Skeletal muscle satellite cell (primary cell): Measurements from ENCODE around the gene SERPINA6. TPM values are rescaled to one million over a fixed set of nuclear protein-coding genes. Genes with fewer than 3 reads are reported as not detected.
"Not testable (repeated sequence)": the region's sequence is repeated elsewhere in the genome, so short reads cannot be mapped to it uniquely, and the experiment has no call there.

Source experiments
- H3K27me3 ChIP-seq: 2 replicates; pipeline ENCODE4 v1.7.0; 2013; ENCODE audit warnings: low read length; ENCODE audit not compliant: control insufficient read depth, insufficient read depth
- H3K36me3 ChIP-seq: 2 replicates; pipeline ENCODE4 v1.7.0; 2013; ENCODE audit warnings: mild to moderate bottlenecking, control low read depth, low read length; ENCODE audit not compliant: insufficient read depth
- H3K4me1 ChIP-seq: 2 replicates; pipeline ENCODE4 v1.7.0; 2013; ENCODE audit warnings: low read length; ENCODE audit not compliant: control insufficient read depth, insufficient read depth
- H3K4me2 ChIP-seq: 2 replicates; pipeline ENCODE4 v1.7.0; 2013; ENCODE audit warnings: mild to moderate bottlenecking, low read length
- H3K4me3 ChIP-seq: 2 replicates; pipeline ENCODE4 v1.7.0; 2013; ENCODE audit warnings: low read length
- H3K9ac ChIP-seq: 2 replicates; pipeline ENCODE4 v1.7.0; 2013; ENCODE audit warnings: mild to moderate bottlenecking, low read depth, low read length, moderate library complexity
- H3K9me3 ChIP-seq: replicated peaks from 2 replicates; pipeline ENCODE4 v1.7.0; 2013; ENCODE audit warnings: mild to moderate bottlenecking, control low read depth, low read length
- total RNA-seq: library from RNA; depleted of rRNA; stranded (reverse); fragments of >200 nt; gene quantifications from 2 replicates; pipeline ENCODE4 v1.2.3, GENCODE V29; 2012; rRNA removed

Gene SERPINA6, protein sequence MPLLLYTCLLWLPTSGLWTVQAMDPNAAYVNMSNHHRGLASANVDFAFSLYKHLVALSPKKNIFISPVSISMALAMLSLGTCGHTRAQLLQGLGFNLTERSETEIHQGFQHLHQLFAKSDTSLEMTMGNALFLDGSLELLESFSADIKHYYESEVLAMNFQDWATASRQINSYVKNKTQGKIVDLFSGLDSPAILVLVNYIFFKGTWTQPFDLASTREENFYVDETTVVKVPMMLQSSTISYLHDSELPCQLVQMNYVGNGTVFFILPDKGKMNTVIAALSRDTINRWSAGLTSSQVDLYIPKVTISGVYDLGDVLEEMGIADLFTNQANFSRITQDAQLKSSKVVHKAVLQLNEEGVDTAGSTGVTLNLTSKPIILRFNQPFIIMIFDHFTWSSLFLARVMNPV
- 0.22 TPM in 1 of 2 replicates, not detected in the other for total RNA-seq

DNA sequence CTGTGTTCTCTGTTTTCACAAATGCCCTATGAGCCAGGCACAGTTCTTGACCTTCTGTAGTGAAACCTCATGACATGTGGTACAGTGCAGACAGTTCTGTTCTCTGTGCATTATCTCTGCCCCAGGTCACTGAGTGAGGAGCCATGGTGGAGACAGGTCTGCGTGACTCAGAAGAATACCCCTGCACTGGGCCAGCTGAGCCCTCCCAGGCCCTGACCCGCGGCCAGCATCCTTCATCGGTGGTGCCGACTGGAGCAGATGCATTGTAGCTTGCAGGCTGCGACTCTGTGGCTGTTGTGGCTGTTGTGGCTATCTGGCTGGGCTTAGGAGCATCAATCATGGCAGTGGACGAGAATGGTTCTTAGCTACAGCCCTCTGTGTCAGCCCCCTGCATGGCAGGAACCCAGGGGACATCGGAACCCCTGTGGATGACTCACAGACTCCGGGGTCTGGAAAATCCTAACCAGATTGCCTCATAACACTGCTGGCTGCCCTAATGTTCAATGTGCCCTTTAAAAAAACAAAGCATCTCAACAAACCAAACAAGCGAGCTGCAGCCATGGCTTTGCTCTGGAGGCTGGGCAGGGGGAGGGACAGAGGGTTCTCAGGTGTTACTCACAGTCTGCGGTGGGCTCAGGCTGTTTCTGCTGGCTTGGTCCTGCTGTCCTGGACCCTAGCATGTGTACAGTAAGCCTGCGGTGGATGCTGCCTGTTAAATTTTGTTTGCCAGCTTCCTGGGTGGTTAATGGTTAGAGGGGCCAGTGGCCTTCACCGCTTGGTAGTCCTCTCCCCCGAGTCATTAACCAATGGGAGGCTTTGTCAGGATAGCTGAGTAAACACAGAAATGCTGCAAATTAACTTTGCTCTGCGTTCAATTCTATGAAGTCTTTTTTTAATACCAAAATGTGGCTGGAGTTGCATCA is at the start of gene SERPINA6:
SERPINA6 (minus strand) TSS at position 689 of the 923 bp plus-strand sequence. CDS start 8,688 bp downstream, outside the sequence.
- H3K36me3 ChIP-seq, result no peaks in the 10 kb centered on the region
- peak within 1 kb of the TSS; percentile 0 for H3K4me3 ChIP-seq
- H3K9ac ChIP-seq, result no peak within 1 kb of the TSS
- peak within 1 kb of the TSS; percentile 58 for H3K4me2 ChIP-seq
- no peaks in the 10 kb centered on the region for H3K9me3 ChIP-seq
- no peaks in the 10 kb centered on the region for H3K27me3 ChIP-seq
- H3K4me1 ChIP-seq, result peaks cover 13% of the 10 kb centered on the region

DNA sequence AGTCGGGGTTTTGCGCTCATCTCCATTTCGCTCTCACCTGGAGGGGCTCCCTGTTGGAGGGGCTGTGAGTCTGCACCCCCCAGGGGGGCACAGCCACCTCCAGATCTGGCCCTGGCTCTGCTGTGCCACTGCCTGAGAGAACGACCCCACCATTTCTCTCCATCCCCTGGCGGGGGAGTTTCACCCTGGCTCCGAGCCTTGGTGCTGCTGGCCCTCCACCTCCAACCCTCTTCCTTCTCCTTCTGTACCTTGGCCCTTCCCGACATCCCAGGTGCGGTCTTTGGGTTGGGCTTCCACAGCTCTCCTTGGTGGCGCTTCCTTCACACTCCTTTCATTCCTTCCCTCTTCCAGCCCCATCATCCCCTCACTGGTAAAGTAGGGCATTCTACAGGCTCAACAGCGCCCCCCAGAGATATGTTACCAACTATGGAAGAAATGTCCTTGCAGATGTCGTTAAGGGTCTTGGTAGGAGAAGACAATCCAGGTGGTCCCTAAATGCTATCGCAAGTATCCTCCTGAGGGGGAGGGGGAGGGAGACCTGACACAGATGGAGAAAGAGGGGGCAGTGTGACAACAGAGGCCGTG is 49.0 kb upstream of the SERPINA6 start:
- no peak overlapping the region for H3K4me3 ChIP-seq
- H3K27me3 ChIP-seq, result no peaks in the 10 kb centered on the region
- no peak overlapping the region for H3K9ac ChIP-seq
- no peaks in the 10 kb centered on the region for H3K9me3 ChIP-seq
- H3K36me3 ChIP-seq, result no peaks in the 10 kb centered on the region
- H3K4me1 ChIP-seq, result peaks cover 30% of the 10 kb centered on the region
- H3K4me2 ChIP-seq, result no peak overlapping the region

DNA sequence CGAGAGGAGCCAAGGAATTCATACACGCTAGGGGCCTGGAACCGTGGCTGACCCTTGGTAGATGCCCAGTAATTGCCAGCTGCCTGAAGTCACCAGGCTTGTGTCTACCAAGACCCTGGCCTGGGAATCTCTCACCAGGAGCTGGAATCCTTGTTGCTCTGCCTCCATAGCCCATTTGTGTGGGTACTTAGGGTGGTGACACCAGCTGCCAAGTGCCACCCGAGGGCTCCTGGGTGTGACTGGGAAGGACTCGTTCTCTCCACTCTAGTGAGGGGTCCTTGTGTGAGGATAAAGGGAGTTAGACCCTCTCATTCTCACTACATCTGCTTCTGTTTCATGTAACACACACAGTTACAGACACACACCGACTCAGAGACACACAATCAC is 47.4 kb upstream of the SERPINA6 start:
- Histone ChIP-seq H3K27me3 (no peaks in the 10 kb centered on the region), H3K9ac (no peak overlapping the region), H3K4me3 (no peak overlapping the region), H3K4me2 (no peak overlapping the region), H3K4me1 (peaks cover 29% of the 10 kb centered on the region), H3K36me3 (no peaks in the 10 kb centered on the region), H3K9me3 (no peaks in the 10 kb centered on the region)

DNA sequence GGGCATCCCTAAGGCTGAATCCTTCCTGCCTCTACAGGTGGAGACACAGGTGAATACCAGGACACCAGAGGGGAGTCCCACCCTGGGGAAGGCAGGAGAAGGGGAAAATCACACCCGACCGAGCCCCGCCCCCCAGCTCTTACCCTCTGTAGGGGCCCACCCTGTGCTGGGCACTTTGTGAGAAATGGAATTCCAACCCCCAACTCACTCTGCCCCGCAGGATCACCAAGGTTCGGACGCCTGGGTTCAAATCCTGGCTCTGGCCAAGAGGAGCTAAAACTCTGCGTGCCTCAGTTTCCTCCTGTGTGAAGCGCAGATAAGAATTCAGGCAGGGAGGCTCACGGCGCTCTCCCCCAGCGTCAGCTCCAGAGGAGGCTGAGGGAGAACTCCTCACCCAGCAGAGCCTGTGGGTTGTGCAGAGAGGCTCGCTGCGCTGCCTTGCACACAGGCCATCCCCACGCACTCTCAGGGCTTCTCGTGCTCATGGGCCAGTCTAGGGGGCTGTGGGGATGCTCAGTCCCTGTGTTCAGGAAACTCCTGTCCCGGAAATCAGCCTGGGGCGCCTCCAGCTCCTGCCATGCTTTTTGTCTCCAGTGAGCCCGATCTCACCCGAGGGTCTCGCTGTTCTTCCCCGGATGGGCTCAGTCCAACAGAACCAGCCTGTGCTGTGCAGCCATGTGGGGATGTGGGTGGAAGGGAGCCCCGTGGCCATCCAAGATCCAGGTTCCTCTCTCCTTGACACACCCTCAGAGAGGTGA is 46.8 kb upstream of the SERPINA6 start:
- H3K9ac ChIP-seq, H3K27me3 ChIP-seq, H3K36me3 ChIP-seq, H3K4me3 ChIP-seq, H3K4me2 ChIP-seq, H3K9me3 ChIP-seq: not testable (repeated sequence)
- peaks cover 24% of the 10 kb centered on the region for H3K4me1 ChIP-seq

DNA sequence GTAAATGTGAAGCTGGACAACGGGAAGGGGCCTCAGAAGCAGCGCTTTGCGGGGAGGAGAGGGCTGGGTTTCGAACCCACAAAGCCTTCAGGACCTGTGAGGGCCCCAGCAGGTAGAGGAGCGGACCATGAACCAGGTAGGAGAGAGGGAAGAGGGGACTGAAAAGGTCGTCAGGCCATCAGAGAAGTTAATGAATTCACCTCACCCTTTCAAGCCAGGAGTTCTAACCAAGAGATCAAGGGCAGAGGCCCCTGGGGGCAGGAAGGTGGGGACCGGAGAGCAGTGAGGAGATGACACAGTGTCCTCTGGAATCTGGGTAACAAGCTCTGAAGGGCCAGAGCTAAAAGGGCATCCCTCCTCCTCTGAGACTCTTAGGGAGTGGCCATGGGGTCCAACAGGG is 45.8 kb upstream of the SERPINA6 start:
- Histone ChIP-seq H3K9me3 (no peaks in the 10 kb centered on the region), H3K27me3 (no peaks in the 10 kb centered on the region), H3K36me3 (no peaks in the 10 kb centered on the region), H3K4me1 (peaks cover 14% of the 10 kb centered on the region), H3K4me3 (no peak overlapping the region), H3K9ac (no peak overlapping the region), H3K4me2 (no peak overlapping the region)

DNA sequence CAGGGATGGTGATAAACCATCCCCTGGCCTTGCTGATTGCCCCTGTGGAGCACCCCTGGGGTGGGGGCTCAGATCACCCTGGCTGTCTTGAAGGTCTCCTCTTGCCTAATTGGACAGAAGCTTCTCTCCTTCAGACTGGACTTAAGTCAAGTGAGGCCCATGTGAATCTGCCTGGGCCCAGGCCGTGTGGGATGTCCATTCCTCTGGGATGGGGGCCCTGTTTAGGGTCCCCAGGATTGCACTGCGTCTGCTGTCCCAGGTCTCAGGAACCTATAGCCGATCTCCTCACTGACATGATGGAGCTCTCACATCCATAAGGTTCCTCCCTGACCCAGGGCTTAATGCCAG is 45.1 kb upstream of the SERPINA6 start:
- H3K4me3 ChIP-seq, result no peak overlapping the region
- no peak overlapping the region for H3K4me2 ChIP-seq
- H3K27me3 ChIP-seq, result no peaks in the 10 kb centered on the region
- no peaks in the 10 kb centered on the region for H3K9me3 ChIP-seq
- no peak overlapping the region for H3K9ac ChIP-seq
- no peaks in the 10 kb centered on the region for H3K36me3 ChIP-seq
- H3K4me1 ChIP-seq, result peaks cover 9% of the 10 kb centered on the region

DNA sequence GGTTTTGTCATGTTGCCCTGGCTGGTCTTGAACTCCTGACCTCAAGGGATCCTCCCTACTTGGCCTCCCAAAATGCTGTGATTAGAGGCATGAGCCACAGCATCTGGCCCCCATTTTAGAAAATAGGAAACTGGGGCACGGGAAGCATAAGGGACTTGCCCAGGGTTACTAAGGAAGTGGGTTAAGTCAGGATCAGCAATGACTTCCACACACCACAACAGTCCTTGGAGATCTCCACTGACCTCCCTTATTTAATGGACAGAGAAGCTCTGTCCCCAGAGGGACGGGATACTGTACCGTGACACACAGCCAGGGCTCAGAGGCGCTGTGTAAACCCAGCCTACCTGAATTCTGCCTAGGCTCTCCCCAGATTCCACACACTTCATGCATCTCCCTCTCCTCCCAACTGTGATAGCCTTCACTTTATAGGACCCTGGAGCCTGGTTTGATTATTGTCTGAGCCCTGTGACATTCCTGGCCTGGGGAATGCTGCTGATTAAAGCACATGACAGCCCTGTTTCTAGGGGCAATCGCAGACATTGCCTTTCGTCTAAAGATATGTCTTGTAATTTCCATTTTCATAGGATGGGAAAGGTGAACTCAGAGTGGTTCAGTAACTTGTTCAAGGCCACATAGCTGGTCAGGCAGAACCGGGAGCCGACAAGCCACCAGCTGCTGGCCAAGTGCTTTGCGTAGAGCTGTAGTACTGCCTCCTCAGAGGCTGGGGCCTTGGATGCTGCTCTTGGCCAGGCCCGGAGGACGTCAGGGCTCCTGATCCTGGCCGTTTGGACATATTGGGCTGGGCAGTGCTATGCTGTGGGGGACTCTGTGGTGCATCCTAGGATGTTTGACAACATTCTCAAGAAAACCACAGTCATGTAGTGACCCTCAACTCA is 44.5 kb upstream of the SERPINA6 start:
- Histone ChIP-seq H3K4me2 (no peak overlapping the region), H3K4me1 (peaks cover 2% of the 10 kb centered on the region), H3K36me3 (no peaks in the 10 kb centered on the region), H3K9me3 (no peaks in the 10 kb centered on the region), H3K9ac (no peak overlapping the region), H3K27me3 (no peaks in the 10 kb centered on the region), H3K4me3 (no peak overlapping the region)

DNA sequence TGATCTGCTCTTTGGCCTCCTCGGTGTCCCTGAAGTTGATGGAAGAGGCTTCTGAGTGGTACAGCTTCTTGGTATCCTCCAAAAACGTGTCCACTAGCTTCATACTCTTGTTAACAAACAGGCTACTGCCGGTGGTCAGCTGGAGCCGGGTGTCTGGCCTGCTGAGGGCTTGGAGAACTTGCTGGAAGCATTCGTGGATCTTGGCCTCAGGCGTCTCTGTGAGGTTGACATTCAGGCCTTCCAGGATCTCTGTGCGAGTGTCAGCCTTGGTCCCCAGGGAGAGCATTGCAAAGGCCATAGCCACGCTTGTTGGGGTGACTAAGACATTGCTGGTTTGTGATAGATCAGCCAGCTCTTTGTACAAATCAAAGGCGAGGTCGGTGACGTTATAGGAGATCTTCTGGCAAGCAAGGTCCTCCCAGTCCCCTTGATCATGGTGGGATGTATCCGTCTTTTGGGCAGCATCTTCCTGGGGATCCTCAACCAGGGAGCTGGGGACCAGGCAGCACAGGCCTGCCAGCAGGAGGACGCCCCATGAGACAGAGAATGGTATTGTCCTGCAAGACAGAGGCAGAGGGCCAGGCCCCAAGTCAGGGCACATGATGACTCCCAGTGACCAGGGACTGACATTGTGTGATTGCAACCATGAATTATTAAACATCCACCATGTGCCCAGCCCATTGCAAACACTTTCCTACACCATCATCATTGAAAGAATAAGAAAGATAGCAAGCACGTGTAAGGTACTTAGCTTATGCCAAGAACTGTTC is 43.2 kb upstream of the SERPINA6 start, which contains the start of gene SERPINA2:
SERPINA2 (minus strand) TSS at position 553 of the 770 bp plus-strand sequence.
- Histone ChIP-seq H3K9me3 (no peaks in the 10 kb centered on the region), H3K4me1 (no peaks in the 10 kb centered on the region), H3K9ac (no peak within 1 kb of the TSS), H3K36me3 (no peaks in the 10 kb centered on the region), H3K4me3 (no peak within 1 kb of the TSS), H3K4me2 (no peak within 1 kb of the TSS), H3K27me3 (no peaks in the 10 kb centered on the region)

DNA sequence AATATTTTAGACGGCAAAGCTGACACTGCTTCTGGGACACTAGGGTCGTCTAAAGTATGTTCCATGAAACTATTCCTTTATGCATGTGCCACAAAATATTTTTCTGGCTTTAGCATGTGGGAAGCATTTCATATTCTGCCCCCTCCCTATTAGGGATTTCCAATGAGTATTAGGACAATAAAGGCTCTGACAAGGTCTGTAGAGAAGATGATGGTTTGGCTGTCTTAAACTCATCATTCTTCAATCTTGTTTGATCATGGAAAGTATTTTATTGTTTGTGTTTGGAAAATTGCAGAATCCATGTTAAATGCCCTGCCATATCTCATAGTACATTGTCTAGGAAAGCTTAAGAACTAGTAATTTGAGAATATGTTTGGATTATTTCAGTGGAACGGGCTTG is 42.5 kb upstream of the SERPINA6 start:
- Histone ChIP-seq H3K9ac (no peak overlapping the region), H3K4me2 (no peak overlapping the region), H3K36me3 (no peaks in the 10 kb centered on the region), H3K4me3 (no peak overlapping the region), H3K4me1 (no peaks in the 10 kb centered on the region), H3K27me3 (no peaks in the 10 kb centered on the region), H3K9me3 (no peaks in the 10 kb centered on the region)

DNA sequence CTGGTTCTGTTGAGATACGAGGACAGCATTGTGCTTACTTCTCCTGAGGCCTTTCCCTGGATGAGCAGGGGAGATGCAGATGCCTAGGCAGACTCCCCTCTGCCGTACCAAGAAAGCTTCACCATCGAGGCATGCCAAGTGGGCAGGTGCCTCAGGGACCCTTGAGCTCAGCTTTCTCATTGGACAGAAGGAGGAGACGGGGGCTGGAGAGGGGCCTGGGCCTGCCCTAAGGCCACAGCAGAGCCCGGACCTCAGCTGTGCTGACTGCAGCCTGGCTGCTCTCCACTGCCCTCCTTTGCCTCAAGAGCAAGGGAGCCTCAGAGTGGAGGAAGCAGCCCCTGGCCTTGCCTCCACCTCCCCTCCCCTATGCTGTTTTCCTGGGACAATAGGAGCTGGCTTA is 41.8 kb upstream of the SERPINA6 start:
- H3K4me1 ChIP-seq, result no peaks in the 10 kb centered on the region
- no peaks in the 10 kb centered on the region for H3K27me3 ChIP-seq
- no peak overlapping the region for H3K4me3 ChIP-seq
- H3K36me3 ChIP-seq, result no peaks in the 10 kb centered on the region
- no peak overlapping the region for H3K9ac ChIP-seq
- no peaks in the 10 kb centered on the region for H3K9me3 ChIP-seq
- H3K4me2 ChIP-seq, result no peak overlapping the region
